AG10803 (cell line): ENCODE results near the gene PHEX.

Experiments used
- DNase-seq: peaks from one replicate; pipeline ENCODE4 v3.0.0; 2010; ENCODE audit warnings: low read depth
- H3K4me3 ChIP-seq: 2 replicates; pipeline ENCODE4 v1.5.1; 2011; ENCODE audit warnings: mild to moderate bottlenecking, low read length, control low read depth
- CTCF ChIP-seq: conservative IDR thresholded peaks from 2 replicates; pipeline ENCODE4 v1.5.1; 2011; ENCODE audit warnings: mild to moderate bottlenecking, low read length, control low read depth, inconsistent platforms

PHEX gene

GRCh38 chrX:22032084-22032483 lies at the start of gene PHEX:
PHEX (plus strand) TSS chrX:22032325; CDS start chrX:22033006, 681 bp downstream.
- no peak within 1 kb of the TSS for H3K4me3 ChIP-seq
- DNase-seq = no peak
- TF ChIP-seq CTCF = no peak

GRCh38 chrX:21985332-21985777 lies 46.8 kb upstream of the PHEX start:
- H3K4me3 ChIP-seq = no peak overlapping the region
- peak; percentile 89 for TF ChIP-seq CTCF
- peak; percentile 72 for DNase-seq

DNA sequence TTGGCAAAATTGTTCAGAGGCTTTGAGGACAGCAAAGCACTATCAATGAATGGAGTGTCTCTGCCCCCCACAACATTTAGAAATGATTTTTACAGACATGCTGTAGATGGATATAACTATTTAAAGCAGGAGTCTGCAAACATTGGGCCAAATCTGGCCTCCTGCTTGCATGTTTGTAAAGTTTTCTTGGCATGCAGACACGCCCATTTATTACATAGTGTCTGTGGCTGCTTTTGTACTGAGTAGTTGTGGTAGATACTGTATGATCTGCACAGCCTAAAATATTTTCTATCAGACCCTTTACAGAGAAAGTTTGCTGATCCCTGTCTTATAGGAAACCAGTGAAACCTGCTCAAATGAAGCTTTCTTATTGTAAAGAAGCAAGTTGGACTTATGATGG lies 45.5 kb upstream of the PHEX start:
- TF ChIP-seq CTCF = no peak
- peak; percentile 61 for DNase-seq
- H3K4me3 ChIP-seq = no peak overlapping the region

DNA sequence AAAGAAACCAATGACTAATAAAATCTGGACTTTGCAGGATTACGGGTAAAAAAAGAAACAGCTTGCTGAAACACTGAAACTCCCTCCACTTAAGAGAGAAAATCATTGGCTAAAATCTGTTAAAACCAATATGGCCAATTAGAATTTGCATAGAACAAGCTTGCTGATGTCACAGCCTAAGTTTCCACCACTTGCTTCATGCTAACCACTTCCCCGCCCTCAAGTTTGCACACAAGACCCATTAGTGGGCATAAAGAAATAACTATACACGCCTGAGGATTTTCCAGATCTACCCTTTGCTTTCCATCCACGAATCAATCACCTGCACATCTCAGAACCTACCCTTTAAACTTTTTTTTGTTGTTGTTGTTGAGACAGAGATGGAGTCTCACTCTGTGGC lies 42.7 kb upstream of the PHEX start:
- DNase-seq = no peak
- no peak for TF ChIP-seq CTCF
- H3K4me3 ChIP-seq = no peak overlapping the region

- H3K4me3 ChIP-seq = no peak overlapping the region
- no peak for DNase-seq
- TF ChIP-seq CTCF = no peak
These were observed 41.3 kb upstream of the PHEX start for GRCh38 chrX:21990832-21991231.

DNA sequence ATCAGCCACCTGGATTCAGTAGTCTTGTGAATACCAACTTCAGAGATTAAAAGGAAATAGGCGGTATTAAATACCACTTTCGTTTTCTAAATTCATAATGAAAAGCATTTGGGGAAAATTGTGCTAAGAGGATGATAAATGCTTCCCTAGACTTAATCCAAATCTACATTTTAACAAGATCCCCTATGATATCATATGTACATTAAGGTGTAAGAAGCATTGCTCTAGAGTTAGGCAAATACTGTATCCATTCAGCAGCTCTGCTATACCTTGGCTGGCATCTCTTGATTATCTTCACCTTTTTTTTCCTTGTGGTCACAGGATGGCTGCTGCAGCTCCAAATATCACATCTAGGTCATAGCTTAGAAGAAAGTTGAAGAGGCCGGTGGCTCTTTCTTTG lies 40.6 kb upstream of the PHEX start:
- TF ChIP-seq CTCF = no peak
- no peak overlapping the region for H3K4me3 ChIP-seq
- no peak for DNase-seq

DNA sequence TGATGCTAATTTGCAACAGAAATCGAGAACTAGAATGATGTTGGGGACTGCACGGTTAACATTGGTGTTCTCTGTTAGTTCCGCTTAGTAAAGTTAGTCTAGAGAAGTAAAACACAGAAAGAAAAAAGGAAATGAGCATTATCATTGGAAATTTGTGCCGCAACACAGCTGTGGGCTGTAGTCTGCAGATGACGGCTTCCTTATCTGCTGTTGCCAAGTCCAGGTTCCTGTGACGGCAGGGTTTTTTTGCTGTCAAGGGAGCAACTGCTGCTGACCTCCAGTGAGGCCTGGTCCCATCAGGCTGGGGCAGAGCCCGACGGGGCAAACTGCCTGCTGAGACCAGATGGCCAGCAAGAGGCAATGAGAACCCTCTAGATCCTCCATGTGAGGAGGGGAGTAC lies 38.9 kb upstream of the PHEX start:
- no peak overlapping the region for H3K4me3 ChIP-seq
- no peak for DNase-seq
- TF ChIP-seq CTCF = no peak
